Type B pancreatic cell (in vitro differentiated cells): ENCODE data around the gene MAP2K6. TPM values are rescaled to one million over a fixed set of nuclear protein-coding genes. Genes with fewer than 3 reads are reported as not detected.

Experiments
- DNase-seq: peaks from one replicate; pipeline ENCODE4 v3.0.0; 2021; ENCODE audit warnings: mixed read lengths; ENCODE audit not compliant: unreplicated experiment; ENCODE audit errors: extremely low spot score
- H3K27ac Mint-ChIP-seq: 2 replicates; pipeline ENCODE4 v1.8.0; 2021; ENCODE audit warnings: mild to moderate bottlenecking, mixed read lengths
- H3K27me3 Mint-ChIP-seq: 2 replicates; pipeline ENCODE4 v1.8.0; 2021; ENCODE audit warnings: mixed read lengths
- H3K36me3 Mint-ChIP-seq: 2 replicates; pipeline ENCODE4 v1.8.0; 2021; ENCODE audit warnings: mixed read lengths
- H3K4me1 Mint-ChIP-seq: one replicate; pipeline ENCODE4 v1.8.0; 2021; ENCODE audit warnings: mixed read lengths; ENCODE audit not compliant: unreplicated experiment
- H3K4me3 Mint-ChIP-seq: 2 replicates; pipeline ENCODE4 v1.8.0; 2021; ENCODE audit warnings: mild to moderate bottlenecking, mixed read lengths
- H3K9me3 Mint-ChIP-seq: 2 replicates; pipeline ENCODE4 v1.8.0; 2021; ENCODE audit warnings: mixed read lengths
- CTCF ChIP-seq: fragments of 200-600 bp; sonication (generic); conservative IDR thresholded peaks from 2 replicates; pipeline ENCODE4 v1.5.0; 2021; ENCODE audit warnings: antibody characterized with exemption, mild to moderate bottlenecking
- total RNA-seq: library from RNA; stranded (reverse); gene quantifications from 2 replicates; pipeline ENCODE4 v1.2.1, GENCODE V29; 2021; ENCODE audit warnings: low replicate concordance

Gene MAP2K6
- total RNA-seq, 1 donor from 2014 or later = 28.8 TPM

DNA sequence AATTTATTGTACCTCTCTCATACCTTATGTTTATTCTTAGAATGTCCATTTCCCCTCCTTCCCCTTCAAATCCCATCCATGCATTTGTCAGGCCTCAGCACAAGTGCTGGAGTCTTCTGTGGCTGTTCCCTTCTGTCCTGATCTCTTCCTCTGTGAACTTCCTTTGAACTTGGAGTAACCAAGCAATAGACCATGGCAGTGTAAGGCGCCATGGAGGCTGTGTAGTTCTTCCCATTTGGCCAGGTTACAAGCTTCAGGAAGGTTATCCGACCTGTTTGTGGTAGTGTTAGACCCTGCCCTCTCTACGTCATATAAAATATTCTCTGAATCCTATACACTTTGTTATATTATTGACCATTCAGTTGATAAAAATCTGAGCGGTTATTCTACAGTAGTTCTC lies 28.6 kb downstream of the MAP2K6 start:
- Mint-ChIP-seq H3K27me3 (no peaks in the 10 kb centered on the region), H3K27ac (no peak overlapping the region), H3K4me1 (peaks cover 8% of the 10 kb centered on the region), H3K9me3 (no peaks in the 10 kb centered on the region), H3K4me3 (no peak overlapping the region), H3K36me3 (peaks cover 7% of the 10 kb centered on the region)
- no peak for TF ChIP-seq CTCF
- DNase-seq = no peak

DNA sequence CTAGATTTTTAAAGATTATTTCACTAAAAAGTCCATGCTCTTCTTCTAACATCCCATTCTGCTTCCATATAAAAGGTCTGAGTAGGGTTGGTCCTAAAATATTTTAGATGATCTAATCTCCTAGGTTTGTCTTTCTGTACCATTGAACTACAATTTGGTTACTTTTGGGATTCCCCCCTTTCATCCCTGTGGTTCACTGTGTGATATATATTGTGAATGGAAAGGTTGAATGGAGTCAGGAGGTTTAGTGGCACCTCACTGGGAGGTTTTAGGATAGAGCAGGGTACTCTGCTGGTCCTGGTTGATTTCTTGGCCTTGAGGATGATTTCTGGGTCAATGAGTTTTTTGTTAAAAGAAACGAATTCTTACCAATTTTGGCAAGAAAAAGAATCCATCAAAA lies 29.5 kb downstream of the MAP2K6 start:
- Mint-ChIP-seq H3K27ac (no peak overlapping the region), H3K27me3 (no peaks in the 10 kb centered on the region)

DNA sequence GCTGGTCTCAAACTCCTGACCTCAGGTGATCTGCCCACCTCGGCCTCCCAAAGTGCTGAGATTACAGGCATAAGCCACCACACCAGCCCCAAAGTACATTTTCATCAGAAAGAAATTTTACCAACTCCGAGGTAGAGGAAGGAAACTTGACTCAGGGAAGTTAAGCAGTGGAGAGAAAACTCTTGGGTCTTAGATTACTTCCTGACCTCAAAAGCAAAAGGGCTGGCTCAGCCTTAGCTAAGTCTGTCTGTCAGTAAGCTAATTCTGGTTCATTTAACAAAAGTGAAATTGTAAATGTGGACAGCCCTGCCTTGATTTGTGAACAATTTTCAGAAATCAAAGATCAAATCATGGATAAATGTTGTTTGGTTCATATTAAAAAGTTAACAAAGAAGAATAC lies 30.6 kb downstream of the MAP2K6 start:
- Mint-ChIP-seq H3K4me1 (peaks cover 15% of the 10 kb centered on the region), H3K4me3 (no peak overlapping the region), H3K27ac (no peak overlapping the region)

More for the DNA sequence above, 29.5 kb downstream of the MAP2K6 start:
- Mint-ChIP-seq H3K4me1 (peaks cover 15% of the 10 kb centered on the region), H3K9me3 (no peaks in the 10 kb centered on the region), H3K36me3 (peaks cover 7% of the 10 kb centered on the region), H3K4me3 (no peak overlapping the region)
- no peak for TF ChIP-seq CTCF
- no peak for DNase-seq

DNA sequence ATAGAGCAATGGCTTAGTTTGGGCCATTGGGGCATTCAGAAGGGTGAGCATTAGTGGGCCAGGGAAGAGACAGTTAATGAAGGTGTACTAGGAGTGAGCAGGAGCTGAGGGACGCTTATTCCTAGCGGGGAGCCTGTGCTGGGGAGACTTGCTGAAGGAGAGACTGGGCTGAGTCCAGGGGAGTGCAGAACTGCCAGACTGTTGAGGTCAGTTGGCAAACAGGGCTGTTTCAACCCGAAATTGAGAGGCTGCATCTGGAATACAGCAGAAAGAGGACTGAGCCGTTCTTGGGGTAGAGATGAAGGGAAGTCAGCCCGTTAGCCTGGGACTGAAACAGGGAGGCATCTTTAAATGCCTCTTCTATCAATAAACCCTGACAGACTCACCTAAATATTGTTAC lies 33.2 kb downstream of the MAP2K6 start:
- peaks cover 36% of the 10 kb centered on the region for H3K4me1 Mint-ChIP-seq
- H3K4me3 Mint-ChIP-seq = no peak overlapping the region
- no peak for TF ChIP-seq CTCF
- no peaks in the 10 kb centered on the region for H3K27me3 Mint-ChIP-seq
- DNase-seq = no peak
- H3K9me3 Mint-ChIP-seq = no peaks in the 10 kb centered on the region
- H3K36me3 Mint-ChIP-seq = peaks cover under 1% of the 10 kb centered on the region
- no peak overlapping the region for H3K27ac Mint-ChIP-seq

More for the DNA sequence above, 30.6 kb downstream of the MAP2K6 start:
- no peaks in the 10 kb centered on the region for H3K9me3 Mint-ChIP-seq
- DNase-seq = no peak
- no peak for TF ChIP-seq CTCF
- H3K27me3 Mint-ChIP-seq = no peaks in the 10 kb centered on the region
- peaks cover 7% of the 10 kb centered on the region for H3K36me3 Mint-ChIP-seq

DNA sequence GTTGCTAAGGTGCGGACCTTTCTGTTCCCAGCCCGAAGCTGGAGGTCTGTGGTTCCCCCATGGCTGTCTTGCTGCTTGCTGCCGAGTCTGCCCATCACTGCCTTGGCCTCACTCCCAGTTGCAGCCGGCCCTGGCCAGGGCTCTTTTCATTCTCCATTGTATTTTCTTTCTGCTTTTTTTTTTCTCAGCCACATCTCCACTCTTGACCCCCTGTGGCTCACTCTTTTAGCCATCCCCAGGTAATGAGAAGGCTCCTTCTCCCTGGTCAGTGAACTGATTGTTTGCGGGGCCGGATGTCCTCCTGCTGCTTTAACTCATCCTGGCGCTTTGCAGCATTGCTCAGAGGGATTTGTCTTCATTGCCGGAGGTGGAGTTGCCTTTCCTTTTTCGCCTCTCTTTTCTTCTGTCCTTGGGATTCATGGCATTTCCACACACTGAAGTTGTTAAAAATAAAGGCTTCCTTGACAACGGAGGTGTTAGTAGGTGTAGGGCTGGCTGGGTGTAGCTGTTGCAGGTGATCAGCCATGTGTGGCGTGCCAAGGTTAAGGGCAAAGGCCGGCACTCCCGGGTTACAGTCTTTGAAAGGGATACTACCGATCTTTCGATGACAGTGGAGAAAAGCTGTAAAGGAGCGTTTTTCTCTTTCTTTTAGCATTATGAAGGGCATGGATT lies 34.1 kb downstream of the MAP2K6 start:
- TF ChIP-seq CTCF = no peak
- DNase-seq = no peak
- Mint-ChIP-seq H3K9me3 (no peaks in the 10 kb centered on the region), H3K27ac (peak overlapping the region; percentile 74), H3K36me3 (peaks cover 4% of the 10 kb centered on the region), H3K4me1 (peaks cover 39% of the 10 kb centered on the region), H3K27me3 (no peaks in the 10 kb centered on the region), H3K4me3 (peak overlapping the region; percentile 59)
